B cell (primary cell): Measurements from ENCODE around the gene RPS14.

Experiments
- EZH2 ChIP-seq: IDR thresholded peaks from 2 replicates; pipeline ENCODE4 v1.6.1; 2012; ENCODE audit warnings: borderline replicate concordance, low read depth, mild to moderate bottlenecking, moderate library complexity, low read length; ENCODE audit not compliant: insufficient read depth, poor library complexity, severe bottlenecking
- TF ChIP-seq, protein P1 (sequence below): fragments of 200-600 bp; IDR thresholded peaks from one replicate; pipeline ENCODE4 v1.8.0; 2022; ENCODE audit warnings: antibody characterized with exemption, mild to moderate bottlenecking

DNA sequence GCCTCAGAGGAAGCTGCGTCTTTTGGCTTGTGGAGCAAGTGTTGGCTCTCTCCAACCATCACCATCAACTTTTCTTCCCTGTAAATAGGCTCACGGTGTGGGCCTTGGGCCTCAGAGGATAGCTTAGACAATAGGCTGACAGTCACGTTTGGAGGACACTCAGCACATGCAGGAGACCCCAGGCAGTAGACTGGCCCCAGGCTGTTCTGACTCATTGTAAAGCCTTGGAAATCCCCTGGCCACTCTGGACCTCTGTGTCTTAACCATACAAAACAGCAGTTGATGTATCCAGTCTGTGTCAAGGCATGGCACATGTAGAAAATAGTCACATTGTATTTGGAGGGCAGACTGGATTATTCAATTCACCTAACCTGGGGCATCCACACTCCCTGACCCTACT is 55.4 kb downstream of the RPS14 start:
- TF ChIP-seq EZH2, result no peak
- TF ChIP-seq, protein P1, sequence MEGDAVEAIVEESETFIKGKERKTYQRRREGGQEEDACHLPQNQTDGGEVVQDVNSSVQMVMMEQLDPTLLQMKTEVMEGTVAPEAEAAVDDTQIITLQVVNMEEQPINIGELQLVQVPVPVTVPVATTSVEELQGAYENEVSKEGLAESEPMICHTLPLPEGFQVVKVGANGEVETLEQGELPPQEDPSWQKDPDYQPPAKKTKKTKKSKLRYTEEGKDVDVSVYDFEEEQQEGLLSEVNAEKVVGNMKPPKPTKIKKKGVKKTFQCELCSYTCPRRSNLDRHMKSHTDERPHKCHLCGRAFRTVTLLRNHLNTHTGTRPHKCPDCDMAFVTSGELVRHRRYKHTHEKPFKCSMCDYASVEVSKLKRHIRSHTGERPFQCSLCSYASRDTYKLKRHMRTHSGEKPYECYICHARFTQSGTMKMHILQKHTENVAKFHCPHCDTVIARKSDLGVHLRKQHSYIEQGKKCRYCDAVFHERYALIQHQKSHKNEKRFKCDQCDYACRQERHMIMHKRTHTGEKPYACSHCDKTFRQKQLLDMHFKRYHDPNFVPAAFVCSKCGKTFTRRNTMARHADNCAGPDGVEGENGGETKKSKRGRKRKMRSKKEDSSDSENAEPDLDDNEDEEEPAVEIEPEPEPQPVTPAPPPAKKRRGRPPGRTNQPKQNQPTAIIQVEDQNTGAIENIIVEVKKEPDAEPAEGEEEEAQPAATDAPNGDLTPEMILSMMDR, result no peak
